Ishikawa (cell line): Measurements from ENCODE around the gene MYO19.

Source experiments
- NFIC ChIP-seq: IDR thresholded peaks from 2 replicates; pipeline ENCODE4 v1.6.1; 2012
- TEAD4 ChIP-seq: IDR thresholded peaks from 2 replicates; pipeline ENCODE4 v1.6.1; 2012

- no peak for TF ChIP-seq NFIC
- no peak for TF ChIP-seq TEAD4
These were observed 65.6 kb downstream of the MYO19 start for GRCh38 chr17:36468903-36469635.
